HCT116 (cell line): ENCODE measurements around the gene SPARCL1. TPM values are rescaled to one million over a fixed set of nuclear protein-coding genes. Genes with fewer than 3 reads are reported as not detected.
"Not testable (repeated sequence)": the region's sequence is repeated elsewhere in the genome, so short reads cannot be mapped to it uniquely, and the experiment has no call there.

ENCODE experiments used
- ATAC-seq: fragments of 200-7000 bp; cut with Tn5 transposase; 2 replicates; pipeline ENCODE4 v1.9.1; 2020; ENCODE audit warnings: mild to moderate bottlenecking, moderate library complexity
- BruUV-seq: library from RNA; stranded (reverse); fragments of 400-500 nt; replicated peaks from 2 replicates; lab custom pipeline; 2021; lab: Mats Ljungman, UMichigan
- CTCF ChIA-PET: fragments of 300-600 bp; sonication (Branson Sonifier 250); formaldehyde crosslinking; loops from one replicate; lab custom pipeline; 2021; ENCODE audit warnings: antibody characterized with exemption; lab: Charles Lee
- POLR2A ChIA-PET: fragments of 300-600, 350-600 bp; sonication (Branson Sonifier 250); formaldehyde crosslinking; loops from one replicate; lab custom pipeline; 2021; ENCODE audit warnings: antibody characterized with exemption; lab: Charles Lee
- RAD21 ChIA-PET, 2 experiments: fragments of 300-600 bp; sonication (Branson Sonifier 250); formaldehyde crosslinking; loops; one replicate each; lab custom pipeline; 2023; ENCODE audit warnings: low total read pairs in 2 of 2; ENCODE audit not compliant: uncharacterized antibody in 2 of 2, unreplicated experiment in 2 of 2, low non-redundant PET in 1 of 2; lab: Charles Lee
- DNase-seq: peaks from one replicate; pipeline ENCODE4 v3.0.0-alpha.2; 2010; ENCODE audit warnings: low read depth, low spot score
- H2AFZ ChIP-seq: fragments of 200-600 bp; shearing (Covaris generic), sonication (generic); 2 replicates; pipeline ENCODE4 v1.6.1; 2017; ENCODE audit warnings: low read depth, mixed run types, mixed read lengths, antibody characterized with exemption, low read length; ENCODE audit not compliant: poor library complexity, severe bottlenecking
- H3K27ac ChIP-seq: 2 replicates; pipeline ENCODE4 v1.5.1; 2012; ENCODE audit warnings: low read depth, low read length
- H3K27me3 ChIP-seq: fragments of 200-600 bp; sonication (generic); 2 replicates; pipeline ENCODE4 v1.6.1; 2016; ENCODE audit warnings: mixed run types, low read length, mixed read lengths; ENCODE audit not compliant: insufficient read depth
- H3K36me3 ChIP-seq, 2 experiments: fragments of 200-500 bp in 1 of 2; fragments of 200-600 bp in 1 of 2; sonication (Bioruptor generic) in 1 of 2; sonication (generic) in 1 of 2; 2 replicates each; pipeline versions ENCODE4 v1.5.1 to v1.6.1; 2014 to 2016; ENCODE audit warnings: low read length in 2 of 2, inconsistent platforms in 1 of 2, mixed read lengths in 1 of 2, mixed run types in 1 of 2; ENCODE audit not compliant: insufficient read depth in 2 of 2, control insufficient read depth in 1 of 2
- H3K4me1 ChIP-seq, 2 experiments: fragments of 200-600 bp in 1 of 2; sonication (generic) in 1 of 2; 2 replicates each; pipeline versions ENCODE4 v1.5.1 to v1.6.1; 2012 to 2017; ENCODE audit warnings: low read length in 2 of 2, inconsistent platforms in 1 of 2, mild to moderate bottlenecking in 1 of 2, mixed read lengths in 1 of 2, mixed run types in 1 of 2, moderate library complexity in 1 of 2; ENCODE audit not compliant: insufficient read depth in 2 of 2, control insufficient read depth in 1 of 2
- H3K4me2 ChIP-seq: fragments of 200-600 bp; sonication (generic); 2 replicates; pipeline ENCODE4 v1.6.1; 2017; ENCODE audit warnings: mixed run types, low read length, mixed read lengths
- H3K4me3 ChIP-seq, 2 experiments: fragments of 200-600 bp in 1 of 2; sonication (generic) in 1 of 2; replicated peaks in 1 of 2; 2 replicates each; pipeline ENCODE4 v1.5.1; 2011 to 2016; ENCODE audit warnings: low read length in 2 of 2, control low read depth in 1 of 2, low read depth in 1 of 2, mild to moderate bottlenecking in 1 of 2, mixed read lengths in 1 of 2, mixed run types in 1 of 2
- H3K79me2 ChIP-seq: fragments of 200-600 bp; sonication (generic); 2 replicates; pipeline ENCODE4 v1.6.1; 2017; ENCODE audit warnings: mild to moderate bottlenecking, mixed run types, low read length, moderate library complexity, mixed read lengths; ENCODE audit not compliant: insufficient read depth
- H3K9ac ChIP-seq: fragments of 200-600 bp; sonication (generic); 2 replicates; pipeline ENCODE4 v1.6.1; 2016; ENCODE audit warnings: low read length, mixed read lengths
- H3K9me2 ChIP-seq: fragments of 200-600 bp; sonication (generic), shearing (Covaris generic); 2 replicates; pipeline ENCODE4 v1.6.1; 2017; ENCODE audit warnings: mixed run types, mild to moderate bottlenecking, moderate library complexity; ENCODE audit not compliant: insufficient read depth
- H3K9me3 ChIP-seq, 2 experiments: fragments of 200-500 bp in 1 of 2; fragments of 200-600 bp in 1 of 2; sonication (Bioruptor generic) in 1 of 2; sonication (generic) in 1 of 2; 2 replicates each; pipeline ENCODE4 v1.6.1; 2014 to 2017; ENCODE audit warnings: low read length in 2 of 2, mixed read lengths in 2 of 2, inconsistent platforms in 1 of 2, low read depth in 1 of 2, mild to moderate bottlenecking in 1 of 2, mixed run types in 1 of 2, moderate library complexity in 1 of 2; ENCODE audit not compliant: control insufficient read depth in 1 of 2, insufficient read depth in 1 of 2
- H4K20me1 ChIP-seq: fragments of 200-600 bp; sonication (generic), shearing (Covaris generic); 2 replicates; pipeline ENCODE4 v1.6.1; 2017; ENCODE audit warnings: mixed run types, mild to moderate bottlenecking, moderate library complexity; ENCODE audit not compliant: insufficient read depth
- CEBPB ChIP-seq: IDR thresholded peaks from 2 replicates; pipeline ENCODE4 v1.6.1; 2012; ENCODE audit warnings: low read depth
- ELF1 ChIP-seq: IDR thresholded peaks from 2 replicates; pipeline ENCODE4 v1.6.1; 2012; ENCODE audit warnings: low read depth, borderline replicate concordance
- EZH2 ChIP-seq: fragments of 200-600 bp; sonication (generic); IDR thresholded peaks from 2 replicates; pipeline ENCODE4 v1.6.1; 2017; ENCODE audit warnings: antibody characterized with exemption, mixed run types
- EZH2phosphoT487 ChIP-seq: fragments of 200-600 bp; IDR thresholded peaks from 2 replicates; pipeline ENCODE4 v1.6.1; 2018; ENCODE audit warnings: antibody characterized with exemption, borderline replicate concordance
- FOSL1 ChIP-seq: IDR thresholded peaks from 2 replicates; pipeline ENCODE4 v1.6.1; 2012; ENCODE audit warnings: low read depth
- JUND ChIP-seq: IDR thresholded peaks from 2 replicates; pipeline ENCODE4 v1.6.1; 2012
- POLR2A ChIP-seq: IDR thresholded peaks from 2 replicates; pipeline ENCODE4 v1.7.0; 2011; ENCODE audit warnings: borderline replicate concordance; ENCODE audit not compliant: insufficient read depth, insufficient read length; ENCODE audit errors: extremely low read depth
- POLR2AphosphoS5 ChIP-seq: IDR thresholded peaks from 2 replicates; pipeline ENCODE4 v1.6.1; 2011; ENCODE audit warnings: mild to moderate bottlenecking, low read depth, low read length, moderate library complexity
- RAD21 ChIP-seq: IDR thresholded peaks from 2 replicates; pipeline ENCODE4 v1.6.1; 2012; ENCODE audit warnings: low read depth, mild to moderate bottlenecking
- SIN3A ChIP-seq: IDR thresholded peaks from 2 replicates; pipeline ENCODE4 v1.6.1; 2012; ENCODE audit warnings: low read depth
- SRF ChIP-seq: IDR thresholded peaks from 2 replicates; pipeline ENCODE4 v1.6.1; 2012; ENCODE audit warnings: low read depth
- ZFX ChIP-seq: fragments of 450-650 bp; IDR thresholded peaks from 2 replicates; pipeline ENCODE4 v1.6.1; 2017
- intact Hi-C: fragments of 100-400 bp; cut with micrococcal nuclease; formaldehyde crosslinking; loops from 2 replicates; pipeline ENCODE4 v1.10.0; 2022
- total RNA-seq: library from RNA; stranded (reverse); gene quantifications from one replicate; pipeline ENCODE4 v1.2.1, GENCODE V29; 2021; ENCODE audit not compliant: unreplicated experiment
- TF ChIP-seq, protein P1 (sequence below): IDR thresholded peaks from 2 replicates; pipeline ENCODE4 v1.6.1; 2012

SPARCL1 gene
- total RNA-seq, 1 experiment from 2014 or later = 0.96 TPM

DNA sequence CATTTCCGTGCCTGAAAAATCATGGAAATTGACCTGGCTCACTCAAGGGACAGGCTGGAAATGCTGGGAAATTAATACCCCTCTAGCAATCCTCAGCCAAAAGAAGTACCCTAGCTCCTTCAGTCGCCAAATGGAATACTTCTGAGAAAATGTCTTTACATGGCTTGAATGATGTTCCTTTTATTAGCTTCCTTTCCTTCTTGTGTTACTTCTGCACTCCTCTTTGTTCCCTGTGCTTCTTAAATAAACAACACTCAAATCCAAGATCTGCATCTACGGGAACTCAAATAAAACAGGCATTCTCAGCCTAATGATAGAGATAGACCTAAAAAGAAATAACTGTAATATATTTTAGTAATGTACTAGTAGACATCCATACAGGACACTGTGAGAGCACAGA lies 36.1 kb downstream of the SPARCL1 start:
- no TSS peak for BruUV-seq
- POLR2A ChIA-PET = no interaction called here
- intact Hi-C loops = no loop called here
- ATAC-seq (no peak), DNase-seq (no peak)
- CTCF ChIA-PET = no interaction called here
- no peaks in the 10 kb centered on the region for H3K36me3 ChIP-seq
- H3K4me1 ChIP-seq = no peaks in the 10 kb centered on the region
- H3K79me2 ChIP-seq = no peaks in the 10 kb centered on the region
- H2AFZ ChIP-seq = no peak overlapping the region
- H3K4me2 ChIP-seq = no peak overlapping the region
- no peaks in the 10 kb centered on the region for H3K9me3 ChIP-seq
- no peak overlapping the region for H3K4me3 ChIP-seq
- H3K27ac ChIP-seq = no peak overlapping the region
- H3K9ac ChIP-seq = no peak overlapping the region
- no peaks in the 10 kb centered on the region for H3K27me3 ChIP-seq
- H3K9me2 ChIP-seq = no peaks in the 10 kb centered on the region
- no peak for TF ChIP-seq CEBPB
- no peak for TF ChIP-seq SIN3A
- TF ChIP-seq JUND = no peak
- TF ChIP-seq, protein P1, sequence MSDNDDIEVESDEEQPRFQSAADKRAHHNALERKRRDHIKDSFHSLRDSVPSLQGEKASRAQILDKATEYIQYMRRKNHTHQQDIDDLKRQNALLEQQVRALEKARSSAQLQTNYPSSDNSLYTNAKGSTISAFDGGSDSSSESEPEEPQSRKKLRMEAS = no peak
- no peak for TF ChIP-seq SRF
- TF ChIP-seq RAD21 = no peak
- no peak for TF ChIP-seq ZFX
- TF ChIP-seq EZH2phosphoT487 = no peak
- no peak for TF ChIP-seq EZH2
- no peak for TF ChIP-seq ELF1
- TF ChIP-seq POLR2AphosphoS5 = no peak
- TF ChIP-seq POLR2A = no peak
- no peak for TF ChIP-seq FOSL1
- TF ChIP-seq, all 23 proteins: peak for 0
- H4K20me1 ChIP-seq = no peaks in the 10 kb centered on the region
- RAD21 ChIA-PET = no interaction called here

DNA sequence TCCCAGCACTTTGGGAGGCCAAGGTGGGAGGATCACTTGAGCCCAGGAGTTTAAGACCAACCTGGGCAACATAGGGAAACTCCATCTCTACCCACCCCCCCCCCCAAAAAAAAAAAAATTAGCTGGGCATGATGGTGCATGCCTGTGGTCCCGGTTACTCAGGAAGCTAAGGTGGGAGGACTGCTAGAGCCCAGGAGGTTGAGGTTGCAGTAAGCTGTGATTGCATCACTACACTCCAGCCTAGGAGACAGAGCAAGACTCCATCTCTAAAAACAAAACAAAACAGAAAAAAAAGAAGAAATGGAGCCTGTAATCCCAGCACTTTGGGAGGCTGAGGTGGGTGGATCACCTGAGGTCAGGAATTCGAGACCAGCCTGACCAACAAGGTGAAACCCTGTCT lies 37.3 kb downstream of the SPARCL1 start:
- H3K4me2 ChIP-seq, H3K27ac ChIP-seq, H2AFZ ChIP-seq, H3K27me3 ChIP-seq, DNase-seq, H4K20me1 ChIP-seq, RAD21 ChIA-PET, ATAC-seq, H3K9me3 ChIP-seq, H3K9ac ChIP-seq, CTCF ChIA-PET, H3K36me3 ChIP-seq, H3K9me2 ChIP-seq, BruUV-seq, H3K4me1 ChIP-seq, POLR2A ChIA-PET, H3K79me2 ChIP-seq, H3K4me3 ChIP-seq, intact Hi-C loops: not testable (repeated sequence)
